8988T (cell line): ENCODE measurements around the gene GALNS.
"Not testable (repeated sequence)": the region's sequence is repeated elsewhere in the genome, so short reads cannot be mapped to it uniquely, and the experiment has no call there.

ENCODE experiments used
- DNase-seq: peaks from one replicate; pipeline ENCODE4 v3.0.0; 2011

The GALNS gene

GRCh38 chr16:88834670-88835069 is 22.1 kb downstream of the GALNS start:
- no peak for DNase-seq

- no peak for DNase-seq
These were observed 23.7 kb downstream of the GALNS start for GRCh38 chr16:88833086-88833485.

- DNase-seq: peak; percentile 68
These were observed 24.9 kb downstream of the GALNS start for GRCh38 chr16:88831838-88832237.

- no peak for DNase-seq
These were observed 26.0 kb downstream of the GALNS start for GRCh38 chr16:88830783-88831182.

GRCh38 chr16:88830258-88830657 is 26.5 kb downstream of the GALNS start:
- no peak for DNase-seq

GRCh38 chr16:88828711-88829110 is 28.0 kb downstream of the GALNS start:
- no peak for DNase-seq

GRCh38 chr16:88827727-88828126 is 29.0 kb downstream of the GALNS start:
- no peak for DNase-seq

GRCh38 chr16:88826070-88826840 is 30.5 kb downstream of the GALNS start:
- DNase-seq: no peak

GRCh38 chr16:88825146-88825545 is 31.6 kb downstream of the GALNS start:
- no peak for DNase-seq

- DNase-seq: no peak
These were observed 32.3 kb downstream of the GALNS start for GRCh38 chr16:88824256-88825077.

- not testable (repeated sequence) for DNase-seq
These were observed 33.1 kb downstream of the GALNS start for GRCh38 chr16:88823646-88824045.

GRCh38 chr16:88822281-88823040 is 34.3 kb downstream of the GALNS start:
- DNase-seq: no peak

GRCh38 chr16:88821168-88821850 is 35.4 kb downstream of the GALNS start:
- DNase-seq: no peak

GRCh38 chr16:88820385-88821025 is 36.2 kb downstream of the GALNS start:
- DNase-seq: no peak

- no peak for DNase-seq
These were observed 37.6 kb downstream of the GALNS start for GRCh38 chr16:88819126-88819525.

- no peak for DNase-seq
These were observed 38.2 kb downstream of the GALNS start for GRCh38 chr16:88818575-88818874.

- no peak for DNase-seq
These were observed 38.8 kb downstream of the GALNS start for GRCh38 chr16:88817785-88818574.

- DNase-seq: no peak
These were observed 39.8 kb downstream of the GALNS start for GRCh38 chr16:88816736-88817535.

- DNase-seq: no peak
These were observed 40.7 kb downstream of the GALNS start for GRCh38 chr16:88815901-88816589.

GRCh38 chr16:88815227-88815626 is 41.5 kb downstream of the GALNS start:
- DNase-seq: no peak
